Gastrocnemius medialis (tissue), 4 donors: ENCODE results near the gene ANKRD29. TPM values are rescaled to one million over a fixed set of nuclear protein-coding genes. Genes with fewer than 3 reads are reported as not detected.

Experiments used
- ATAC-seq, 2 donors: fragments of 150-250 bp; one replicate each; pipeline ENCODE4 v1.9.1; 2016
- DNase-seq, 2 donors: peaks; one replicate each; pipeline ENCODE4 v3.0.0-alpha.2; 2019
- H3K27ac ChIP-seq, 4 donors: fragments of 200-600 bp; sonication (generic); 1 replicate in 1 of 4; 2 replicates in 3 of 4; pipeline ENCODE4 v1.5.1; 2016 to 2018; ENCODE audit warnings: mild to moderate bottlenecking in 2 of 4, moderate library complexity in 1 of 4
- H3K27me3 ChIP-seq, 3 donors: fragments of 200-600 bp; sonication (generic) in 2 of 3; 1 replicate in 1 of 3; 2 replicates in 2 of 3; pipeline versions ENCODE4 v1.5.1 to v1.6.0; 2016 to 2019; ENCODE audit warnings: mild to moderate bottlenecking in 1 of 3, moderate library complexity in 1 of 3
- H3K36me3 ChIP-seq, 2 donors: fragments of 200-600 bp; sonication (generic) in 1 of 2; one replicate each; pipeline ENCODE4 v1.5.1; 2017 to 2018
- H3K4me1 ChIP-seq, 2 donors: fragments of 200-600 bp; sonication (generic) in 1 of 2; one replicate each; pipeline ENCODE4 v1.5.1; 2016 to 2017; ENCODE audit warnings: mild to moderate bottlenecking in 2 of 2
- H3K4me3 ChIP-seq, 4 donors: fragments of 200-600 bp; sonication (generic) in 3 of 4; 1 replicate in 1 of 4; 2 replicates in 3 of 4; pipeline ENCODE4 v1.5.1; 2016 to 2019; ENCODE audit warnings: mild to moderate bottlenecking in 2 of 4
- H3K9me3 ChIP-seq, 3 donors: fragments of 200-600 bp; sonication (generic) in 2 of 3; 1 replicate in 1 of 3; 2 replicates in 2 of 3; pipeline ENCODE4 v1.5.1; 2016 to 2019
- CTCF ChIP-seq, 5 experiments: fragments of 450-650 bp in 3 of 5; fragments of 200-600 bp in 2 of 5; sonication (generic) in 2 of 5; IDR thresholded peaks in 4 of 5; conservative IDR thresholded peaks in 1 of 5; 1 replicate in 4 of 5; 2 replicates in 1 of 5; pipeline ENCODE4 v1.5.1; 2016 to 2019; ENCODE audit warnings: antibody characterized with exemption in 5 of 5, mild to moderate bottlenecking in 3 of 5, moderate library complexity in 3 of 5
- POLR2A ChIP-seq, 2 donors: fragments of 450-650 bp; IDR thresholded peaks; one replicate each; pipeline ENCODE4 v1.6.1; 2017; ENCODE audit warnings: antibody characterized with exemption in 2 of 2, mild to moderate bottlenecking in 2 of 2, moderate library complexity in 2 of 2
- in situ Hi-C, 4 donors: fragments of 200-750 bp; cut with MboI; loops; one replicate each; pipeline versions ENCODE4 v1.15.0 to v1.8.0; 2017; ENCODE audit warnings: low sequenced_read_pairs in 4 of 4
- intact Hi-C: fragments of 100-400 bp; cut with DNase I; formaldehyde crosslinking; loops from one replicate; pipeline ENCODE4 v1.15.1; 2023; ENCODE audit warnings: low total_unique reads
- total RNA-seq, 4 donors: library from RNA; depleted of rRNA; stranded (reverse); fragments of >200 nt; gene quantifications; one replicate each; pipeline versions ENCODE4 v1.1.0 to v1.2.3, GENCODE V29; 2016

Gene ANKRD29
- total RNA-seq, 4 donors from 2014 or later = 0.93 to 2.8 (median 1.6) TPM

DNA sequence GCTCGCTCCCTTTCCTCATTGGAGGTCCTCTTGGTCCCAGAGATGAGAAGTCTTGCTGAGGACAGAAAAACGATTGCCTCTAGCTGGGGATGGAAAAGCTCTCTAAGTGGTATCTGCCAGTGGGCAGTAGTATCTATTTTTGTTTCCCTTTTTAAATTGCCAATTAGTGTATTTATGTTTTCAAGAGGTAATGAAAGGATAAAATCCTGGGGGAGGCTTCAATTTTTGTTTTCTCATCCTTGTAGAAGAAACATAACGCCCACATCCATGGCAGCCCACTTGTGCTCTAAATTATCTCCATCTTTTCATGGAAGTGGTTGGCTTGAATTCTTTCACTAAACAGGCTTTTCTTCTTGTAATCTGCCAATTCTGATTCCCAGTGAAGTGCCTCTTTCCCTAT, 14.3 kb downstream of the ANKRD29 start:
- Histone ChIP-seq H3K9me3 (no peaks in the 10 kb centered on the region), H3K27me3 (no peaks in the 10 kb centered on the region), H3K36me3 (no peaks in the 10 kb centered on the region), H3K4me3 (no peak overlapping the region), H3K4me1 (peaks cover 5 to 10% of the 10 kb centered on the region in 2 donors), H3K27ac (peak overlapping the region in 2 of 4 donors; percentile 26 to 48)
- in situ Hi-C loops (loop anchor here in 2 of 4 donors (25.0 kb wide), 3 partner anchors 164 to 464 kb away; no protein-coding TSS in a partner anchor), intact Hi-C loops (no loop called here)
- ATAC-seq (no peak), DNase-seq (no peak)
- TF ChIP-seq CTCF (IDR thresholded peaks at IDR 0.05 in 4 of 5, conservative IDR thresholded peaks at IDR 0.05 in 1 of 5) (no peak), POLR2A (IDR thresholded peaks at IDR 0.05) (no peak)

DNA sequence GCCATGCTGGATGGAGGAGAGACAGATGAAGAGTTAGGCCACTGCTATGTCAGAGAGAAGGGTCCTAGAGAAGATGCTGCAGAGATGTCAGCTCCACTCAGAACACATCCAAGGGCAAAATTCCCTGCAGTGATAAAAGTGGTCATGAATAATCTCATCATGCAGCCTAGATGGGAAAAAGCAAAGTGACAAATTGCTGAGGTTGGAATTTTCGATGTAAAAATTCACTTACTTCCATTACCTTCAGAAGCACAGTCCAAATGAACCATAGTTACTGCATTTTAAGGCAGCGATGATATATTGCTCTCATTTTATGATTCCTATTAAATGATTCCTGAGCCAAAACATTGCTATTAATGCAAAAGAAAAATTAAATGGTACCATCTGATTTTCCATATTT, 16.4 kb downstream of the ANKRD29 start:
- intact Hi-C loops (no loop called here), in situ Hi-C loops (loop anchor here in 2 of 4 donors (25.0 kb wide), 3 partner anchors 166 to 466 kb away; no protein-coding TSS in a partner anchor)
- ATAC-seq (no peak), DNase-seq (no peak)
- no peak overlapping the region for H3K27ac ChIP-seq
- H3K4me3 ChIP-seq = no peak overlapping the region
- peaks cover 5 to 10% of the 10 kb centered on the region in 2 donors for H3K4me1 ChIP-seq
- H3K27me3 ChIP-seq = no peaks in the 10 kb centered on the region
- TF ChIP-seq POLR2A (IDR thresholded peaks at IDR 0.05) = no peak
- no peak for TF ChIP-seq CTCF (IDR thresholded peaks at IDR 0.05 in 4 of 5, conservative IDR thresholded peaks at IDR 0.05 in 1 of 5)
- no peaks in the 10 kb centered on the region for H3K9me3 ChIP-seq
- H3K36me3 ChIP-seq = no peaks in the 10 kb centered on the region

DNA sequence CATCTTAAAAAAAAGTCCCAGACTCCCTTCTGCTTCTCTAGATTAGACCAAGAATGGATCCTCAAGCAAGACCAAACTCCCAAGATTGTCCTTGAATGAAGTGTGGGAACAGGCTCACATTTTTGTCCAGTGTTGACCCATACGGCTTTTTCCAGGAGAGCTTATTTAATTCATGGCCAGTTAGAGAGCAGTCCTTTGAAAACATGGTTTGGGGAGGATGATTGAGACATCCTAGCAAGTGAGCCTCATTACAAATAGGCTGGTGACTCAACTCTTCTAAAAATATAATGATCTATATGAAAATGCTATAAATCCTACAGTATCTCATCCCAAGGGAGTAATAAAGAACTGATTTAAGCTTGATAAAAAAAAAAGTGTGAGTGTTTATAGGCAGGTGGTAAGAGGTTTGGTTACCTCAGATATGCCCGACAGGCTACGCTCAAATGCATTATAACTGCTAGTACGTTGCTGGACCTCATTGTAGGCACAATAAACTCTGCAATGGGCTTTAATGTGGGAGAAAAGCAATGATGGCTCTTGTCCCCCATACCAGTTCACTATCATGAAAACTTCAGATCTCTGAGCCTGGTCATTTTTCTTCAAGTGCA, 17.0 kb downstream of the ANKRD29 start:
- Histone ChIP-seq H3K27ac (no peak overlapping the region), H3K27me3 (no peaks in the 10 kb centered on the region), H3K36me3 (no peaks in the 10 kb centered on the region), H3K4me3 (no peak overlapping the region), H3K4me1 (peaks cover 5 to 10% of the 10 kb centered on the region in 2 donors), H3K9me3 (no peaks in the 10 kb centered on the region)
- ATAC-seq (no peak), DNase-seq (no peak)
- in situ Hi-C loops = loop anchor here in 2 of 4 donors (25.0 kb wide), 3 partner anchors 167 to 467 kb away; no protein-coding TSS in a partner anchor
- intact Hi-C loops = no loop called here
- TF ChIP-seq CTCF (IDR thresholded peaks at IDR 0.05 in 4 of 5, conservative IDR thresholded peaks at IDR 0.05 in 1 of 5) = no peak
- TF ChIP-seq POLR2A (IDR thresholded peaks at IDR 0.05) = no peak

- no peak for TF ChIP-seq CTCF (IDR thresholded peaks at IDR 0.05 in 4 of 5, conservative IDR thresholded peaks at IDR 0.05 in 1 of 5)
- TF ChIP-seq POLR2A (IDR thresholded peaks at IDR 0.05) = no peak
- Histone ChIP-seq H3K4me1 (peaks cover 5 to 6% of the 10 kb centered on the region in 2 donors), H3K9me3 (no peaks in the 10 kb centered on the region), H3K27ac (no peak overlapping the region), H3K4me3 (no peak overlapping the region), H3K36me3 (no peaks in the 10 kb centered on the region), H3K27me3 (no peaks in the 10 kb centered on the region)
- no peak for DNase-seq
- in situ Hi-C loops (loop anchor here in 2 of 4 donors (25.0 kb wide), 3 partner anchors 168 to 468 kb away; no protein-coding TSS in a partner anchor), intact Hi-C loops (no loop called here)
- no peak for ATAC-seq
Measured at GRCh38 chr18:23643815-23644490, 18.8 kb downstream of the ANKRD29 start.
